HG02759 (cell line): Measurements from ENCODE around the gene FGFRL1.

ENCODE experiments used
- ATAC-seq: cut with Tn5 transposase; IDR thresholded peaks from one replicate; pipeline ENCODE4 v1.9.1; 2021; ENCODE audit warnings: mild to moderate bottlenecking, moderate library complexity; ENCODE audit not compliant: unreplicated experiment

Gene FGFRL1

DNA sequence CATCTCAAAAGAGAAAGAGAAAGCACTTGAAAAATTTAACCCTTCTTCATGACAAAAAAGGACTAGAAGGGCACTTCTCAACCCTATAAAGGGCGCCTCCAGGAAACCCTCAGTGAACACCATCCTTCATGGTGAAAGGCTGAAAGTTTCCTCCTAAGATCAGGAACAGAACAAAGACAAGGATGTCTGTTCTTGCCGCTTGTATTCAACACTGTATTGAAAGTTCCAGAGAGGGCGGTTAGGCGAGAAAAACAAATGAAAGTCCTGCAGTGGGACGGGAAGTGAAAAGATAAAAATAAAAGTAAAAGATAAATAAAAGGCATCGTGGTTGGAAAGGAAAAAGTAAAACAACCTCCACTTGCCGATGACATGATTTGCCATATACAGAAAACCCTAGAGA, 51.0 kb downstream of the FGFRL1 start:
- no peak for ATAC-seq

DNA sequence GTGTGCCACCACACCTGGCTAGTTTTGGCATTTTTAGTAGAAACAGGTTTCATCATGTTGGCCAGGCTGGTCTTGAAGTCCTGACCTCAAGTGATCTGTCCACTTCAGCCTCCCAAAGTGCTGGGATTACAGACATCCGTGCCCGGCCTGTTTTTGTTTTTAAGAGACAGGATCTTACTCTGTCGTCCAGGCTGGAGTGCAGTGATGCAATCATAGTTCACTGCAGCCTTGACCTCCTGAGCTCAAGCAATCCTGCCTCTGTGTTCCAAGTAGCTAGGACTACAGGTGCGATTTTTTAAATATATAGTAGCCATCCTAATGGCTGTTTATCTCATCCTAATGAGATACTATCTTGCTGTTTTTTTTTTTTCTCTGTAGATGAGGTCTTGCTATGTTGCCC, 54.3 kb downstream of the FGFRL1 start:
- no peak for ATAC-seq

DNA sequence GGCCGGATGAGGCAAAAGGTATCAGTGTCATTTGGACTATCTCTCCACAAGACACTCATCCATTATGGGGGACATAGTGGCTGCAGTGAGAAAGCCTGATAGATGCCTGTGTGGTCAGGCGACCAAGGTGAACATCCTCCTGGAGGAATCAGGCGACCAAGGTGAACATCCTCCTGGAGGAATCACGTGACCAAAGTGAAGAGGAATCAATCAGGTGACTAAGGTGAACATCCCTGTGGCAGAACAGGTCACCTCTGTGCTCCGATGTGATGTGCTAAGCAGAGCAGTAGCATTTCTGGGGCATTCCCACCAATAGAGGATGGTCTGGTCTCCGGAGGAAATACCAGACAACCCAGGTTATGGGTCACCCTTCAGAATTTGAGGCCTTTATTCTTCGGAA, 58.0 kb downstream of the FGFRL1 start:
- no peak for ATAC-seq

GRCh38 chr4:1072830-1073446, 61.5 kb downstream of the FGFRL1 start:
- no peak for ATAC-seq

- no peak for ATAC-seq
These were observed 62.7 kb downstream of the FGFRL1 start for GRCh38 chr4:1074077-1074476.

DNA sequence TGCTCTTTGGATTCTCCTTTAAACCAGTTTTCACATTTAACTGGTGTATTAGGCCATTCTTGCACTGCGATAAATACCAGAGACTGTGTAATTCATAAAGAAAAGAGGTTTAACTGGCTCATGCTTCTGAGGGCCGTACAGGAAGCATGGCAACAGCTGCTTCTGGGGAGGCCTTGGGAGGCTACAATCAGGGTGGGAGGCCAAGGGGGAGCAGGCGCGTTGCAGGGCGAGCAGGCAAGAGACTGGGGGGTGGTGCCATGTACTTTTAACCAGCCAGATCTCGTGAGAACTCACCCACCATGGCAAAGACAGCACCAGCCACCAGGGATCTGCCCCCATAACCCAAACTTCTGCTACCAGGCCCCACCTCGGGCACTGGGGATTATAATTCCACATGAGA, 63.8 kb downstream of the FGFRL1 start:
- ATAC-seq: no peak

DNA sequence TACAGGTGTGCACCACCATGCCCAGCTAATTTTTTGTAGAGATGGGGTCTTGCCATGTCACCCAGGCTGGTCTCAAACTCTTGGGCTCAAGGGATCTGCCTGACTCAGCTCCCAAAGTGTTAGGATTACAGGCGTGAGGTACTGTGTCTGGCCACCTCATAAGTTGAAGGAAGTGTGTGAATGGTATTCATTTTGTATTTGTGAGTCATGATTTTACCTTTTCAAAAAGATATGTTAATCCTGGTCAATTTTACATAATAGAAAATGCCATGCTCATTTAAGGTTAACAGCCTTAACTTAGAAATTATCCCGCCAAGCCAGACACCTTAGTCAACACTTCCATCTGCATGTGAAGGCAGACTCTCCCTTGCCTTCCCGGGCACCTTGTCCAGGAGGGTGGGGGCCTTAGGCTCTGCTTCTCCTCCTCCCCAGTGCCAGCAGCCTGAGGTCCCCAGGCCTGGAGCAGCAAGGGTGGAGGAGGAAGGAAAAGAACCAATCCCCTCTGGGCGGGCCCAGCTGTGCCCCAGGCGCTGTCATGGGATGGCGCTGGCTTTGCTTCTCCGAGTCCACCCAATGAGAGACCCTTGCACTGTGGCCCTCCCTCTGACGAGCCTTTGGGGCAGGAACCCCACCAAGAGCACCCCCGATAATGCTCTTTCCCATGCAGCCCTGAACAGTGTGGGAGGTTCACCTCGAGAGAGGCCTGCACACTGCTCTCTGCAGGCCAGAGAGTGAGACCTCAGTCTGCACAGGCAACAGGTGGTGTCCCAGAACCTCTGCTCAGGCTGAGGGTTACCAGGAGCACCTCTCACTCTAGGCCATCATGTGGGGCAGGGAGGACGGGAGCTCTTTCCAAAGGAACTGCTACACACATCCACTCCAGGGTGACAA, 64.6 kb downstream of the FGFRL1 start:
- ATAC-seq: no peak
